Measurements from ENCODE around the gene GPI. TPM values are rescaled to one million over a fixed set of nuclear protein-coding genes. Genes with fewer than 3 reads are reported as not detected.
A peak's percentile ranks its signal among the peaks of the same experiment; 100 is the strongest.
"Not testable (repeated sequence)": the region's sequence is repeated elsewhere in the genome, so short reads cannot be mapped to it uniquely, and the experiment has no call there.

GPI gene
- total RNA-seq, 1 donor from 2014 or later: 84.9 TPM

DNA sequence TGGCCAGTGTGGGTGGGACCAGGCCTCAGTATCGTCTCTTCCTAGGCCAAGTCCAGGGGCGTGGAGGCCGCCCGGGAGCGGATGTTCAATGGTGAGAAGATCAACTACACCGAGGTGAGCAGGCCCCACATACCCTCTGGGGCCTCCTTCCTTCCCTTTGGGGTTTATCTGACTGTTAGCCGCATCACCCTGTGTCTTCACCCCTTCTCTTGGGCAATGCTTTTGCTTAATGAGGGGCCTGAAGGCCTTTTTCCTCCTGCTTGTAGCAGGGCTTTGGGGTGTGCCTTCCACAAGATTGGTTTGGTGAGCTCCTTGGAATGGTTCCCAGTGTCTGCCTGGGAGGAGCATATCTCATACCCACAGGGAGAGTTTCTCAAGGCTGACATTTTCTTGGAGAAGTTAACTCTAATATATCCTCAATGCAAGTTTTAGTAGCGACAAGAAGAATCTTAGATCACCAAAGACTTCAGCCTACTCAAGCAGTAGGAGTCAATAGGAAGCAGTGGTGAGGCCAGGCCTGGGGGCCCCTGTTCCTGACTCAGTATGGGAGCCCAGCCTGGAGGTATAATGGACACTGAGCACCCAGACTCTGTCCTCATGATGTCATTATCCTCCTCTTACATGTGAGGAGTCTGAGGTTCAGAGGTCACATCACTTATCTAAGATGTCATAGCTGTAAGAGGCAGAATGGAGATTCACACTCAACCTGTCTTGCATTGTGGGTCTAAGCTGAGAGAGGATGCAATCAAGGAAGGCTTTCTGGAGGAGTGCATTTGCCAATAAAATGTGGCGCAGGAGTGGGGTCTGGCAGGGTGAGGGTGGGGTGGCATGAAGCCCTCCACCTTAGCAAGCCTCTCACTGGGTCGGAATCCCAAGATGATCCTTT is 2.0 kb downstream of the GPI start:
- DNase-seq (ENCODE audit: low read depth in 2 of 2): no peak

DNA sequence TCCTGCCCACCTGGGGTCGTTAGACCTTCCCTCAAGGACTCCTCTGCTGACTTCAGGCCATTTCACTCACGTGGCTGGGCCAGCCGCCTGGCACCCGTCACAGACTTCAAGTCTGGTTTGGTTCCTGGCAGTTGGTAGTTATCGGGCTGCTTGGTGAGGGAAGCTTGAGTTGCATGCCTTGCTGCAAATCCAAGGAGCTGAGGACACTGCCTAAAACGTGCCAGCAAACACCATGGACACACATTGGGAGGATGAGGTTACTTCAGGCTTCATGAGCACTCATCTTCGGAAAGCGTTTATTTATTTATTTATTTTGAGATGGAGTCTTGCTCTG is 2.6 kb downstream of the GPI start:
- DNase-seq (ENCODE audit: low read depth in 2 of 2): no peak

DNA sequence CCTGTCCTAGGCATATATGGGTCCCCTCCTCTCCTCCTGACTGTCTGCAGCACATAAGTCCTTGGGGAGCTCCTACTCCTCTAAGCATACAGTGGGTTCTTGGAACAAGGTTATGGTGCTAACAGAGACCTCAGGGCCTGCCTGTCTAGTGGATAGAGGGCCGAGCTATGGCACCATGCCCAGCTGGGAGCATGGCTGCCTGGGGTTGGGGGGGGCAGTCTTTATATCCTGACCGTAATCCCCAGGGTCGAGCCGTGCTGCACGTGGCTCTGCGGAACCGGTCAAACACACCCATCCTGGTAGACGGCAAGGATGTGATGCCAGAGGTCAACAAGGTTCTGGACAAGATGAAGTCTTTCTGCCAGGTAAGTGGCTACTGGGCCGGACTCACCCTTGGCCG is 3.3 kb downstream of the GPI start:
- DNase-seq (ENCODE audit: low read depth in 2 of 2): no peak

DNA sequence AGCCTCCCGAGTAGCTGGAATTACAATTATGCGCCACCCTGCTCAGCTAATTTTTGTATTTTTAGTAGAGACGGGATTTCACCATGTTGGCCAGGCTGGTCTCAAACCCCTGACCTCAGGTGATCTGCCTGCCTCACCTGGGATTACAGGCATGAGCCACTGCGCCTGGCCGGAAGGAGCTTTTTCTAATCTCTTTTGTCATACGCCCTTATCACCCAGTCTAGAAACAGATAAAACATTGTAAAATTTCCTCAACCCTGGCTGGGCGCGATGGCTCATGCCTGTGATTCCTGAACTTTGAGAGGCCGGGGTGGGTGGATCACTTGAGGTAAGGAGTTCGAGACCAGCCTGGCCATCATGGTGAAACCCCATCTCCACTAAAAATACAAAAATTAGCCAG is 4.2 kb downstream of the GPI start:
- not testable (repeated sequence) for DNase-seq (ENCODE audit: low read depth in 2 of 2)

DNA sequence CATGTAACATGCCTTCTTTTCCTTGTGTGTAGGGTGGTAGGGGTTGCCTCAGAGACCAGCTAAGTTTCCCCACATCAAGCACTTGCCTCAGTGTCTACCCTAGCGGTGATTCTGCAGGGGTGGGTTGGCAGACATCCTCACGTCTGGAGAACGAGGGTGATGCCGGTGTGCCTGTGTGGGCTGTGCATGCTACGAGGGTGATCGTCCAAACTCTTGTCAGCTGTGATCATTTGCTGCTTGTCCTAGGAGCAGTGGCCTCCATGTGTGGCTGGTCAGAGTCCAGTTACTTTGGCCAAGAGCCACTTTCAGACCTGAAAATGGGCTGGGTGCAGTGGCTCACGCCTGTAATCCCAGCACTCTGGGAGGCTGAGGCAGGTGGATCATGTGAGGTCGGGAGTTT is 5.1 kb downstream of the GPI start:
- no peak for DNase-seq (ENCODE audit: low read depth in 2 of 2)

DNA sequence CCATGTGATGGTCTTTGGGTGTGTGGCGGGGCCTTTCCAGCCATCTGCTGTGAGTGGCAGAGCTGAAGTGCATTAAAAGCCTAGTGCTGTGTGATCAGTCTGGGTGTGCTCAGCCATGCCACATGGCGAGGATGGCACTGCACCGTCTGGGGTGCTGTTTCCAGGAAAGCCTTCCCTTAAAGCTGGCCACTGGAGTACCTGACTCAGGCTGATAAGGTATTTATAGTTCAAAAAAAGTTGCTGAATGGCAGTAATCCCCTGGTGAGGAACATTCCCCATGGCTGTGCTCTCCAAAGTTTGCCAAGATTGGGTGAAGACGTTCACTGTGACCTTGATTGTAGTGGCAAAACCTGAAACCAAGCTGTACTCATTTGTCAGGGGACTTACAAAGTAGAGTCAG is 6.0 kb downstream of the GPI start:
- DNase-seq (ENCODE audit: low read depth in 2 of 2): no peak

DNA sequence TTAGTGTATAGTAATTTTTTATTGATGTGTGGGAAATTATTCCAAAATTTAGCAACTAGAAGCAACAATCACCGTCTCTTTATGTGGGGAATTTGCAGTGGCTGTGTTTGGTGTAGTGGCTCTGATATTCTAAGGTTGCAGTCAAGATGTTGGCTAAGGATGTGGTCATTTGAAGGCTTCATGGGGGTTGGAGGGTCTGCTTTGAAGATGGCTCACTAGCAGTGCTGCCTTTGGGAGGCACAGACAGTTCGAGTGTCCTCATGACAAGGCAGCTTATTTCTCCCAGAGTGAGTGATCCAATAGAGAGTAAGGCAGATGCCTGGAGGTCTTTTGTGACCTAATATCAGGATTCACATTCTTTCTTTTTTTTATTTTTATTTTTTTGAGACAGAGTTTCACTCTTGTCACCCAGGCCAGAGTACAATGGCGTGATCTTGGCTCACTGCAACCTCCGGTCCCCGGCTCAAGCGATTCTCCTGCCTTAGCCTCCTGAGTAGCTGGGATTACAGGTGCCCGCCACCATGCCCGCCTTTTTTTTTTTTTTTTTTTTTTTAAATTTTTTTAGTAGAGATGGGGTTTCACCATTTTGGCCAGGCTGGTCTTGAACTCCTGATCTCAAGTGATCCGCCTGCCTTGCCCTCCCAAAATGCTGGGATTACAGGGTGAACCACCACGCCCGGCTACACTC is 8.7 kb downstream of the GPI start:
- no peak for DNase-seq (ENCODE audit: low read depth in 2 of 2)

DNA sequence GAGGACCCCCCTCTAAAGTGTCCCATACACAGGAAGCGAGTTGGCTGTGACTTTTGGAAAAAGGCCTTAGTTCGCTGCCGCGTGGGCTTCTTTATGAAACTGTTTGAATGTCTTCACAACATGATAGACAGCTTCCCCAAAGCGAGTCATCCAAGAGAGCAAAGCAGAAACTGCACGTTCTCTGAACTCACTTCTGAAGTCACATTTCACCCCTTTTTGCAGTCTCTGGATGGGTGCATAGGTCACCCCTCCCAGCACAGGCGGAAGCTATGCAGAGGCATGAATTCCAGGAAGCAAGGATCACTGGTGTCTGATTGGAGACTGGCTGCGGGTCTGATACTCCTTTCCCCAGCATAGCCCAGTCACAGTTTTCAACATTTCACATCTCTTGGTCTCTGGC is 10.6 kb downstream of the GPI start:
- peak; percentile 36 to 43 for DNase-seq (ENCODE audit: low read depth in 2 of 2)

DNA sequence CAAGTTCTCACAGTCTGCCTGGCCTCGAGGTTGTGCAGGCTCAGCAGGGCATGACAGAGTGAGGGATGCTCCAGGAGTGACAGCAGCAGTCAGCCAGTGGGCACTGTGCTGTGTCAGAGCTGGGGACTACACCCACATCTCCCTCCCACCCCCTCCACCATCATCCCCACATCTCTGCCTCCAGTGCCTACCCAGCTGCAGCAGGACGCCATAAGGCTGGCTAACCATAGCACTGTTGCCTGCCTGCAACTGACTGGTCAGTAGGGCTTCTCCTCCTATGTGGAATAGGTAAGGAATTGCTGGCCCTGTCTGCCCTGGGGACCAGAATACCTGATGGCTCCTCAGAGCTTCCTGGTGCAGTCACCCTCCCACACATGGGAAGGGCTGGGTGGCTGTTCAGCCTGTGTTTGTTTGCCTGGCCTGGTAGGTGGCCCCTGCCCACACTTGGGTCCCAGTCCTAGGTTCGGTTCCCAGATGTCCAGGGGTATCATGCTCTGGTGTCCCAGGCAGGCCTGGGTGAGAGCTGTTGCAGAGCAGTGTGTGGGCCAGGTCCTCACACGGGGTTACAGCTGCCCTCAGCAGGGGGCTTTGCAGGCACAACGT is 15.7 kb downstream of the GPI start:
- DNase-seq (ENCODE audit: low read depth in 2 of 2): no peak

DNA sequence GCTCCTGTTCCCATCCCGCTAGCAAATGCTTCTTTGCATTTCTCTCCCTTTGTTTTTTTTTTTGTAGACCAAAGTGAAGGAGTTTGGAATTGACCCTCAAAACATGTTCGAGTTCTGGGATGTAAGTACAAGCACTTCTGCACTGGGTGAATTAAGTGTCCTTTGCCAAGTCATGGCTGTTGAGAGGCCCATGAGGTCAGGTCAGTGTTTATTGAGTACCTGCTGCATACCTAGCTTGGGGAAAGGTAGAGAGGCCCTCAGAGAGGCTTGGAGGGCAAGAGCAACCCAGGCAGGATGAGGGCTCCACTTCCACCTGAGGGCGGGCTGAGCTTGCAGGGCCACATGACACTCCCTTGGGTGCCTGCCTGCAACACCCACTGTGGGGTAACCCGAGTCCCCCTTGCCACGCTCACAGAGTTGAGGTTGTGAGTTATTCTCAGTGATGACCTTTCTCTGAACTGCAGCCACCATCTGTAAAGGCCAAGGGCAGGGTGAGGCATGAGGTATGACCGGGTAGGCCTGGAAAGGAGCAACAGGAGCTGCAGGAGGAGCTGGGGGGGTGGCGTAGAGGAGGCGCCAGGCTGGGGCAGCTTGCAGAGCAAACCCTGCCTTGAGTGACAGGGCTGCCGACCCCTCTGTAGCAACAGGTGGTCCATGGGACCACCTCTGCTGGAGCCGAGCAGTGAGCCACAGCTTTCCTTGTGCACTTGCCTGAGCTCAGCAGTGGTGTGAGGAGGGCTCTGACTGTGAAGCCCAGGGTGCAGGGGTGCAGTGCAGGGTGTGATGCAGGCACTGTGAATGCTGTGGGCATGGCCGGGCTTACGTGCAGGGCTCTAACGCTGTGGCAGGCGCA is 16.6 kb downstream of the GPI start:
- no peak for DNase-seq (ENCODE audit: low read depth in 2 of 2)

DNA sequence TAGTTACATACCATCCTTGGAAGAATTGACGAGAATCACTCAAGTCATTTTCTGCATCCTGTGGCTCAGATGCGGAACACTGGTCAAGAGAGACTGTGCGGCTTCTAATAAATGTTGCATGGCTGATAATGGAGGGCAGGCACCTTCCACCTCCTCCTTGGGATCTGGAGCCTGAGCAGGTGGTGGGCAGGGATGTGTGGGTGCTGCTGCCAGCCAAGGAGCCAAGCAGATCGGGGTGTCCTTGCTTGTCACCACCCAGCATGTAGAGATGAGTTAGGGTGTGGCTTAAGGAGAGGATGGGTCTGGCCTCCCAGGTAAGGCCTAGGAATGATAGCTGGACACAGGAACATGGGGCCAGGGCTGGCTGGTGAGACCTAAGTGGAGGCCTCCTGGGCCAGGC is 17.5 kb downstream of the GPI start:
- no peak for DNase-seq (ENCODE audit: low read depth in 2 of 2)

DNA sequence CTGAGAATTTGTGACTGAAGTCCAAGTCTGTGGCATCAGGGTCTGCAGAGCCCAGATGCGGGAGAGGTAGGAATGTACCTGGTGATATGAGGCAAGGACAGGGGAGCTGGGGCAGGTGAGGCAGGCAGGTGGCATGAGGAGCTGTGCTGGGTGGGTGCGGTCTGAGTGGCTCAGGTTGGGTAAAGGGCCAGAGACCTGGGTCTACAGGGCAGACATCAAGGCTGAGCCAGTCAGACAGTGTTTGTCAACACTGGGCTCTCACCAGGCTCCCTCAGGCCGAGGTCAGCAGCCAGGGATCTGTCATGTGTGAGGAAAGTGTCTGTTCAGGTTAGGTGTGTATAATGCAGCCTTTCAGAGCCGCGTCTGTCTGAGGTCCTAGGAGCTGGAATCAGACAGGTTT is 18.6 kb downstream of the GPI start:
- no peak for DNase-seq (ENCODE audit: low read depth in 2 of 2)

DNA sequence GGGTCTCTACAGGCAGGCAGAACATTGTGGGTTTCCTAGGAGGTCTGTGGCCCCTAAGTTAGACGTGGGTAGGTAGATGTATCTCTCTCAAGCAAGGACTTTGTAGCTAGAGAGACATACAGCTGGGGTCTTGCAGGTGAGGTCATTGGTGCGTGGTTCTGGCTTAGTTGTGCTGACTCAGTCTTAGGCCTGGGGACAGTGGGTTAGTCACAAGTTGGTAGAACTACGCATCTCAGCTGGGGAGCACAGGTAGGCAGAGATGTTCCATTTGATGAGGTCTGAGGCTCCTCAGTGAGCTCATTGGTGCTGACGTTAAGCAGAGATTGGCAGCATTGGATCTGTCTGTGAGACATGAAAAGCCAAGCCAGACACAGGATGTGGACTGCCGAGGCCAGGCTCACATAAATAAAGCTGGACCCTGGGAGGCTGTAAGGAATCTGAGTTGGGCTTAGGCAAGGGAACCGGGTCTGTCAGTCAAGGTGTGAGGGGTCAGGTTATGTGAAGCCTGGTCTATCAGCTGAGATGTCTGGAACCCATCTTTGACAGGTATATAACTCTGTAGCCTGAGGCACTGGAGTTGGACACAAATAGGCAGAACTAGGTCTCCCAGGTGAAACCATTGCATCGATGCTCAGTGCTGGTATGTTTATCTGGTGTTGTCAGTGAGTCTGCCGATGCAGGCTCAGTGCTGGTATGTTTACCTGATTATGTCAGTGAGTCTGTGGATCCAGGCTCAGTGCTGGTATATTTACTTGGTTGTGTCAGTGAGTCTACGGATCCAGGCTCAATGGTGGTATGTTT is 21.8 kb downstream of the GPI start:
- no peak for DNase-seq (ENCODE audit: low read depth in 2 of 2)

DNA sequence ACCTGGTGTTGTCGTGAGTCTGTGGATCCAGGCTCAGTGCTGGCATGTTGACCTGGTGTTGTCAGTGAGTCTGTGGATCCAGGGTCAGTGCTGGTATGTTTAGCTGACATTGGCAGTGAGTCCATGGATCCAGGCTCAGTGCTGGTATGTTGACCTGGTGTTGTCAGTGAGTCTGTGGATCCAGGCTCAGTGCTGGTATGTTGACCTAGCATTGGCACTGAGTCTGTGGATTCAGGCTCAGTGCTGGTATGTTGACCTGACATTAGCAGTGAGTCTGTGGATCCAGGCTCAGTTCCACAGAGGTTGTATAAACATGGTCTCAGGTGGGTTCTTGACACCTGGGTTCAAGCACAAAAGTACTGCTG is 22.4 kb downstream of the GPI start:
- no peak for DNase-seq (ENCODE audit: low read depth in 2 of 2)

DNA sequence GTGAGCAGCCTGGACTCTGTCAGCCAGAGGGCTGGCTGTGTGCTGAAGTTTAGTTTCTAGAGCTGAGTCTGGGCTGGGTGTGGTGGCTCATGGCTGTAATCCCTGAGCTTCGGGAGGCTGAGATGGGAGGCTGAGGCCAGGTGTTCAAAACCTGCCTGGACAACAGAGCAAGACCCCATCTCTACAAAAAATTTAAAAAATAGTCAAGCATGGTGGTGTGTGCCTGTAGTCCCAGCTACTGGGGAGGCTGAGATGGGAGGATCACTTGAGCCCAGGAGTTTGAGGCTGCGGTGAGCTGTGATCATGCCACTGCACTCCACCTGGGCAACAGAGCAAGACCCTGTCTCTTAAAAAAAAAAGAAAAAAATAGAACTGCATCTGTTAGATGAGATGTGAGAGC is 23.7 kb downstream of the GPI start:
- not testable (repeated sequence) for DNase-seq (ENCODE audit: low read depth in 2 of 2)

DNA sequence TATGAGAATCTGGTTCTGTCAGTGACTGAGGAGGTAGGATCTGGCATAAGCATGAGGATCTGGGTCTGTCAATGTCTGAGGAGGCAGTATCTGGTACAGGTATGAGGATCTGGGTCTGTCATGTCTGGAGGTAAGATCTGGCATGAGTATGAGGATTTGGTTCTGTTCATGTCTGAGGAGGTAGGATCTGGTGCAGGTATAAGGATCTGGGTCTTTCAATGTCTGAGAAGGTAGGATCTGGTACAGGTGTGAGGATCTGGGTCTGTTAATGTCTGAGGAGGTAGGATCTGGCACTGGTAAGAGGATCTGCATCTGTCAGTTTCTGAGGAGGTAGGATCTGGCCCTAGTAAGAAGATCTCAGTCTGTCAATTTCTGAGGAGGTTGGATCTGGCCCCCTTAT is 26.8 kb downstream of the GPI start:
- no peak for DNase-seq (ENCODE audit: low read depth in 2 of 2)

DNA sequence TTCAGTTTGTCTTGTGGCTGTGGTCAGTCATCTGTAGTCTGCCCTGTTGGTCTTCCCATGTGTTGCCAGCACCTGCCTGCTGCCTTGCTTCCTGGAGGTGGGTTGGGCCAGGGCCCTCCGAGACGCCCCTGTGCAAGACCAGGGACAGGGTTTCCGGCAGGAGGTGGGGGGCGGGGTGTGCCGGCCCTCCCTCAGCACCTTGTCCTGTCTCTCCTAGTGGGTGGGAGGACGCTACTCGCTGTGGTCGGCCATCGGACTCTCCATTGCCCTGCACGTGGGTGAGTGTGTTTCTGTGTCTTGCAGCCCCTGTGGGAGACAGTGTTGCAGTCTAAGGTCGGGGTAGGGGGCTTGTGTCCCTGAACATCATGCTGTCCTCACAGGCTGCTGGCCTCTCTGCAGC is 28.0 kb downstream of the GPI start:
- DNase-seq (ENCODE audit: low read depth in 2 of 2): no peak

DNA sequence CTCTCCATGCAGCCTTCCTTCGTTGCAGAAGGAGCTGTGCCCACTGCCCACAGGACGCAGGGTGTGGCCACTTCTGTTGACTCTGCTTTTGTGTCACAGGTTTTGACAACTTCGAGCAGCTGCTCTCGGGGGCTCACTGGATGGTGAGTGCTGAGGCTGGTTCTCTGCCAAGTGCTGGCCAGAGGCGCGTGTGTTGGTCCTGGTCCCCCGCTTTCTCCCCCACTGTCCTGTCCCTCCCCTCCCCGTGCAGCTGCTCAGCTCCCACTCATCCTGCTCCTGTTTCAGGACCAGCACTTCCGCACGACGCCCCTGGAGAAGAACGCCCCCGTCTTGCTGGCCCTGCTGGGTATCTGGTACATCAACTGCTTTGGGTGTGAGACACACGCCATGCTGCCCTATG is 28.6 kb downstream of the GPI start:
- no peak for DNase-seq (ENCODE audit: low read depth in 2 of 2)

DNA sequence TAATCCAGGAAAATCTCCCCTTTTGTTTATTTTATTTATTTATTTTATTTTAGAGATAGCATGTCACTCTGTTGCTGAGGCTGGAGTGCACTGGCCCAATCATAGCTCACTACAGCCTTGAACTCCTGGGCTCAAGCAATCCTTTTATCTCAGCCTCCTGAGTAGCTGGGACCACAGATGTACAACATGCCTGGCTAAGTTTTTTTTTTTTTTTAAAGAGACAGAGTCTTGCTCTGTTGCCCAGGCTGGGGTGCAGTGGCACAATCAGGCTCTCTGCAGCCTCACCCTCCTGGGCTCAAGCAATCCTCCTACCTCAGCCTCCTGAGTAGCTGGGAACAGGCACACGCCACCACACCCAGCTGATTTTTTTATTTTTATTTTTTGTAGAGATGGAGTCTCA is 32.9 kb downstream of the GPI start:
- no peak for DNase-seq (ENCODE audit: low read depth in 2 of 2)

DNA sequence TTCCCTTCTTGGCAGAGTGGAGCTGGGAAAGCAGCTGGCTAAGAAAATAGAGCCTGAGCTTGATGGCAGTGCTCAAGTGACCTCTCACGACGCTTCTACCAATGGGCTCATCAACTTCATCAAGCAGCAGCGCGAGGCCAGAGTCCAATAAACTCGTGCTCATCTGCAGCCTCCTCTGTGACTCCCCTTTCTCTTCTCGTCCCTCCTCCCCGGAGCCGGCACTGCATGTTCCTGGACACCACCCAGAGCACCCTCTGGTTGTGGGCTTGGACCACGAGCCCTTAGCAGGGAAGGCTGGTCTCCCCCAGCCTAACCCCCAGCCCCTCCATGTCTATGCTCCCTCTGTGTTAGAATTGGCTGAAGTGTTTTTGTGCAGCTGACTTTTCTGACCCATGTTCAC is 34.9 kb downstream of the GPI start:
- no peak for DNase-seq (ENCODE audit: low read depth in 2 of 2)

DNA sequence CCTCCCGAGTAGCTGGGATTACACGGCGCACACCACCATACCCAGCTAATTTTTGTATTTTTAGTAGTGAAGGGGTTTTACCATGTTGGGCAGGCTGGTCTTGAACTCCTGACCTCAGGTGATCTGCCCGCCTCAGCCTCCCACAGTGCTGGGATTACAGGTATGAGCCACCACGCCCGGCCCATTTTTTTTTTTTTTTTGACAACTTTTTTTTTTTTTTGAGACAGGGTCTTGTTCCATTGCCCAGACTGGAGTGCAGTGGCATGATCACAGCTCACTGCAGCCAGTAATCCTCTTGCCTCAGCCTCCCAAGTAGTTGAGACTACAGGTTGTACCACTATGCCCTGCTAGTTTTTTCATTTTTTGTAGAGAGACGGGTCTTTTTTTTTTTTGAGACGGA is 35.8 kb downstream of the GPI start:
- DNase-seq (ENCODE audit: low read depth in 2 of 2): not testable (repeated sequence)

Measured in lung microvascular endothelial cell (primary cell).